Stimulated activated CD8-positive, alpha-beta memory T cell treated with anti-CD3 and anti-CD28 coated beads, Interleukin-2, amount 100 ng/mL, for 1 hour (primary cell): ENCODE measurements around the gene NR4A1.

ENCODE experiments used
- DNase-seq, 2 donors: peaks; one replicate each; pipeline ENCODE4 v3.0.0-alpha.2; 2020; ENCODE audit warnings: low read depth in 2 of 2

NR4A1 gene

DNA sequence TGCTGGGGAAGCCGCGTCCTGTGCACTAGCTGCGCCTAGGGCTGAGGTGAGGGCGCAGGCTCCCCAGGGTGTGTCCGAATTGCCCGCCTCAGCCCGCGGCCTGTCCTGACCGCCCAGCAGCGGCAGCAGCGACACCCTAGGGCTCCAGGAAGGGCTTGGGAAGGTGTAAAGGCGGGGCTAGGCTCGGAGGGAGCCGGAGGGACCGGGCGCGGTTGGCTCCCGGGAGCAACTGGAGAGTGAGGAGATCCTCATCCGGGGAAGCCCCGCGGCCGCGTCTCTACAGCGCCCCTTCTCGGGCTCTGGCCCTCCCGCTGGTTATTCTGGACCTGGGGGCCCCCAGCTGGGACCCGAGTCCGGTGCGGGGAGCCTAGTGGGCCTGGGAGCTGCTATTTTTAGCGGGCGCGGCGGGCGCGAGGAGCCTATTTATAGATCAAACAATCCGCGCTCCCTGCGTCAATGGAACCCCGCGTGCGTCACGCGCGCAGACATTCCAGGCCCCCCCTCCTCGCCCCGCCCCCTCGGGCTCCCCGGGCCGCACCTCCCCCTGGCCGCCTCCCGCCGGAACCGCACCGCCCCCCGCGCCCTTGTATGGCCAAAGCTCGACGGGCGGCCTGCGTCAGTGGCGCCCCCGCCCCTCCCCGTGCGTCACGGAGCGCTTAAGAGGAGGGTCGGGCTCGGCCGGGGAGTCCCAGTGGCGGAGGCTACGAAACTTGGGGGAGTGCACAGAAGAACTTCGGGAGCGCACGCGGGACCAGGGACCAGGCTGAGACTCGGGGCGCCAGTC is at the start of gene NR4A1:
NR4A1 (plus strand) TSS at position 685 of the 784 bp plus-strand sequence. CDS start 2,887 bp downstream, outside the sequence.
- peak; percentile 99 to 100 for DNase-seq

DNA sequence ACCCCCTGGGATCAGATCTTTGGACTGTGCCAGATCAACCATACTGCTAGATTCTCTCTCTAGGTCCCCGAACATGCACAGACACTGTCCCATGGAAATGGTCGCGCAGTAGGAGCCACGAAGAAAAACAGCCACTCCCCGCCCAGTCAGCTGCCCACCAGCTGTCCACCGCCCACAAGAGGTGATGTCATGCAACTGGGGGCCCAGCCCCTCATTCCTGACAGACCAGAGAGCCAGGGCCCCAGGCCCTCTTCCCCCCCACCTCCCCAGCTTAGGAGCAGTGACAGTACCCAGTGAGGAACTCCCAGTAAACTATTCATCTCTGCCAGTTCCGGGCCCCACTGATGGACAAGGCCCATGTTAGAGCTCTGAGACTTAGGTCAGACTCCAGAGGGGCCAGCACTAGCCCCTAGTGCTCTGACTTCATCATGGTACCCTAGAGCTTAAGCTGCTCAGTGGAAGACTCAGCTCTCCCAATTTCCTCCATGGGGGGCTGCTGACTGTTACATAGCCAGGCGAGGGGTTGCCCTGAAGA is 48.2 kb upstream of the NR4A1 start:
- DNase-seq: no peak

GRCh38 chr12:52003591-52003990 is 47.7 kb upstream of the NR4A1 start:
- DNase-seq: no peak

- no peak for DNase-seq
Observed at GRCh38 chr12:52004042-52004648, 47.1 kb upstream of the NR4A1 start.

- no peak for DNase-seq
Observed at GRCh38 chr12:52005218-52005902, 45.9 kb upstream of the NR4A1 start.

- peak in 1 of 2 donors; percentile 15 for DNase-seq
Observed at GRCh38 chr12:52005903-52006703, 45.1 kb upstream of the NR4A1 start.

DNA sequence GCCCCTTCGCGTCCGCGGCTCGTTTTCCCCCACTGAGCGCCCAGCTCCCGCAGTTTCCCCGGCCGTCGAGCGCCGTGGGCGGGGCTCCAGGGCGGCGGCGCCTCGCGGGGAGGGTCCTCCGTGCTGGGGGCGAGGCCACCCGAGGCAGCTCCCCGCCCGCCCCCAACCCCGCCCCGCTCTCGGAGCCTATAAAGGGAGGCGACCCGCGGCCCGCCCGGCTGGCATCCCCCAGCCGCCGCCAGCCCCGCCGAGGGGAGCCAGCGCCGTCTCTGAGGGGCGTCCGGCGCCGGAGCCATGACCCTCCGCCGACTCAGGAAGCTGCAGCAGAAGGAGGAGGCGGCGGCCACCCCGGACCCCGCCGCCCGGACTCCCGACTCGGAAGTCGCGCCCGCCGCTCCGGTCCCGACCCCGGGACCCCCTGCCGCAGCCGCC is 44.5 kb upstream of the NR4A1 start, which contains the start of gene TAMALIN:
TAMALIN (plus strand) TSS at position 221 of the 432 bp plus-strand sequence; CDS start at position 295, 74 bp downstream.
- DNase-seq: peak; percentile 62 to 77

- DNase-seq: no peak
Observed at GRCh38 chr12:52007158-52007921, 43.9 kb upstream of the NR4A1 start.

DNA sequence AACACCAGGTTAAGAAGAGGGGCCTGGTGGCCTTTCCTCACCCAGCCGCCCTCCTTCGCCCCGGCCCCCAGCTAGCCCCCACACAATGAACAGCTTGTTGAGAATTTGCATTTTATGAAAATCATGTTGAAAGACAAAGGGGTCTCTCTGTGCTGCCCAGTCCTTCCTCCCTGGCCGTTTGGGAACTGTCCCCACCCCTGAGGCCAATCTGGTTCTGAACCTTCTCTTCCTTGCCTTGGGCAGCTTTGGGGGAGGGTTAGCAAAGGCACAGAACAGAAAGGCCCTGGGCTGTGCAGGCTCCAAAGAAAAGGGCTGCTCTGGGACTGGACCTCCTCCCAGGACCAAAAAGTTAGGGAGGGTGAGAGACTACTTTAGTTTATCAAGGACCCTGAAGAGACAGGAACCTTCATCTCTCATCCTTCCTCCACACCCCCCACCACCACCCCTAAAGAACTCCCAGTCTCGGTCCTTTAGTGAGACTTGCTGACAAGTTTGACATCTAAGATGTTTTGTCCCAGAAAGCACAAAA is 43.2 kb upstream of the NR4A1 start:
- no peak for DNase-seq

DNA sequence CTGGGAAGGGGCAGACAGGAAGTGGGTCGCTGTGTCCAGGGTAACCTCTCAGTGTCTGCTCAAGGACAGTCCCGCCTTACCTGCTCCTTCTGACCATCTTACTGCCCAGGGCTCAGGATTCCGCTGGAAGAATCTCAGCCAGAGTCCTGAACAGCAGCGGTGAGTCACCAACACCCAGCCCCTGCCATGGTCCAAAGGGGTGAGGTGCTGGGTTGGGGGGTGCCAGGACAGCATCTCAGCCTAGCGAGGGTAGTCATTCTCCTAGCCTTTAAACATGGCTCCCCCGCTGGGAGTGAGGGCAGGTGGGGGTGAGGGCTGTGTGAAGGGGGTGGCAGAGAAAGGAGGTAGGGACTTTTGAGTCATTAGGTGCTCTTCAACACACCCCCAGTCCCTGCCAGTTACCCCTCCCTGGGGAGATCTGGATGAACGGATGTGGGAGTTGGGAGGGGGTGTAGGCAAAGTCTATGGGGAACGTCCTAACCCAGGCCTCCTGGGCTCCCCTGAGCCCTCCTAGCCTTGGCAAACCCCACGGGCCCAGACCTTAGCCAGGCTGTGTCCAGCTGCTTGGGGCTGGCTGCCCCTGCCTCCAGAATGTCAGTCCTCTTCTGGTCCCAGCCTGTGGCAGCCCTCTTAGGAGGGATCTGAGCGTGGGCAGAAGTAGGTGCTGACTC is 42.0 kb upstream of the NR4A1 start:
- DNase-seq: no peak

GRCh38 chr12:52010152-52010622 is 41.1 kb upstream of the NR4A1 start:
- DNase-seq: no peak

DNA sequence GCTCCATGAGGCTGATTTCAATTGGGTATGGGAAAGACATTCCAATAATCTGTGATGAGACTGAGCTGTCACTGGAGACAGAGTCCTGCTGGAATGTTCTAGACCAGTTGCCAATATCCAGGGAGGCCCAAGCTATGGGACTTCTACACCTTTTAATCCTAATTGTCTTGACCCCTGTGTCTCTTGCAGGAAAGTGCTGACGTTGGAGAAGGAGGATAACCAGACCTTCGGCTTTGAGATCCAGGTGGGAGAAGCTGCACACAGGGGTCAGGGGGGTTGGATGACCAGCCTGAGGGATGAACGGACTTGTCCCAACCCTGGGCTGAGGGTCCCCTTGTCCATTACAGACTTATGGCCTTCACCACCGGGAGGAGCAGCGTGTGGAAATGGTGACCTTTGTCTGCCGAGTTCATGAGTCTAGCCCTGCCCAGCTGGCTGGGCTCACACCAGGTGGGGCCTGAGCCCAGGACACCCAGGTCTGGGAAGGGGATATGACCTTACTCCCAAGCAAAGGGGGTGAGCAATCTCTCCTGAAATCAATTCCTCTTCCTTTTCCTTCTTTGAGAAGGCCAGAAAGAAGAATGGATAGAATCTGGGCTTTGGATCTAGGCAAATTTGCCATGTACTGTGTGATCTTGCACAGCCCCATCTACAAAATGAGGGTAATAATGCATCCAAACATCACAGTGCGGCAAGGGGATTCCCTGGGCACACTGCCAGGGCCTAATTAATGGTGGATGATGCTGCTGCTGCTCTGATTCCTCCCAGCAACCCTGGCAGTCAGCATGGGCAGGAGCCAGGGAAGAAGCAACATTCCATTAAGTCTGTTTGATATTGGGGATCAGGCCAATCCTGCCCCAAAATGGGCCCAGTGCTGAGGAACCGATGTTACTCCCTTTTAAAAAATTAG is 40.3 kb upstream of the NR4A1 start:
- no peak for DNase-seq

DNA sequence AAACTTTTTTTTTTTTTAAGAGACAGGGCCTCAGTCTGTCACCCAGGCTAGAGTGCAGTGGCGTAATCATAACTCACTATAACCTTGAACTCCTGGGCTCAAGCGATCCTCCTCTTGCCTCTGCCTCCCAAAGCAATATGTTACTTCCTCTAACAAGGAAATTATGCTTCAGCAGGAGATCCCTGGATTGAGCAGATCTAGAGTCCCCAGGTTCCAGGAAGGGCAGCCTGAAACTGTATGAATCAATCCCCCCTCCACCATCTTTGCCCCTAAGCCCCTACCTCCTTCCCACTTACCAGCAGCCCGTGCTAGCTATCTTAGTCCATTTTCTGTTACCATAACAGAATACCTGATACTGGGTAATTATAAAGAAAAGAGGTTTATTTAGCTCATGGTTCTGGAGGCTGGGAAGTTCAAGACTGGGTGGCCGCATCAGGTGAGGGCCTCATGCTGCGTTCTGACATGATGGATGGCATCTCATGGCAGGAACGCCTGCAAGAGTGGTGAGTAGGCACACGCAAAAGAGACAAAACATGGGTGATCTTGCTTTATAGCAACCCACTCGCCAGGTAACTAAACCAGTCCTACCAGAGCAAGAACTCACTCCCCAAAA is 39.5 kb upstream of the NR4A1 start:
- no peak for DNase-seq

DNA sequence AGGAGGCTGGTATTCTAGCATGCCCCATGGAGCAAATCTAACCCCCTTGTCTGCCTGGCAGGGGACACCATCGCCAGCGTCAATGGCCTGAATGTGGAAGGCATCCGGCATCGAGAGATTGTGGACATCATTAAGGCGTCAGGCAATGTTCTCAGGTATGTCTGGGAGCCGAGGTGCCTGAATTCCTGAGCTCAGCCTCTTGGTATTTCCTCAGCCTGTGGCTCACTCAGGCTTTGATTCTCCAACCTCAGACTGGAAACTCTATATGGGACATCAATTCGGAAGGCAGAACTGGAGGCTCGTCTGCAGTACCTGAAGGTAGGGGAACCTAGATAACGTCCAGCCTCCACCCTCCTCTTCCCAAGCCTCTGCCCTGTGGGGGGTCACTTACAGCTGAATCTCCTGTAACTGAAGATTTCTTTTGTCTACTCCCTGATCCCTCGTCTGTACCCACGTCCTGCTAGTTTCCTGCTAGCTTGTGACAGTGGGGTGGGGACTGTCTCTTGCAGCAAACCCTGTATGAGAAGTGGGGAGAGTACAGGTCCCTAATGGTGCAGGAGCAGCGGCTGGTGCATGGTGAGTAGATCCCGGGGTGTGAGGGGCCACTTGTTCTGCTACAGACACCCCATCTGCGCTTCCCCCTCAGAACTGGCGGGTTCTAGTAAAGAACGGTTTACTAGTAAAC is 37.5 kb upstream of the NR4A1 start:
- DNase-seq: no peak

GRCh38 chr12:52014567-52015530 is 36.4 kb upstream of the NR4A1 start:
- DNase-seq: no peak

- no peak for DNase-seq
Observed at GRCh38 chr12:52015532-52016041, 35.7 kb upstream of the NR4A1 start.
